Lower lobe of right lung (tissue), 2 donors: Measurements from ENCODE around the gene SLC66A1. TPM values are rescaled to one million over a fixed set of nuclear protein-coding genes. Genes with fewer than 3 reads are reported as not detected.
A peak's percentile ranks its signal among the peaks of the same experiment; 100 is the strongest.
"Not testable (repeated sequence)": the region's sequence is repeated elsewhere in the genome, so short reads cannot be mapped to it uniquely, and the experiment has no call there.

Experiments
- ATAC-seq, 2 donors: fragments of 200-7000 bp; cut with Tn5 transposase; one replicate each; pipeline ENCODE4 v1.9.1; 2020 to 2022; ENCODE audit warnings: mild to moderate bottlenecking in 2 of 2, moderate library complexity in 2 of 2
- DNase-seq: peaks from one replicate; pipeline ENCODE4 v3.0.0-alpha.2; 2020
- H3K27ac ChIP-seq: fragments of 200-600 bp; one replicate; pipeline ENCODE4 v1.8.0; 2022
- H3K27me3 ChIP-seq: fragments of 200-600 bp; one replicate; pipeline ENCODE4 v1.8.0; 2022; ENCODE audit warnings: low read depth
- H3K36me3 ChIP-seq: fragments of 200-600 bp; one replicate; pipeline ENCODE4 v1.8.0; 2022; ENCODE audit warnings: mild to moderate bottlenecking
- H3K4me1 ChIP-seq: fragments of 200-600 bp; one replicate; pipeline ENCODE4 v1.8.0; 2022
- H3K4me3 ChIP-seq: fragments of 200-600 bp; one replicate; pipeline ENCODE4 v1.8.0; 2022; ENCODE audit warnings: mild to moderate bottlenecking
- H3K9me3 ChIP-seq: fragments of 200-600 bp; one replicate; pipeline ENCODE4 v1.8.0; 2022
- intact Hi-C: fragments of 100-400 bp; cut with DNase I; formaldehyde crosslinking; loops from one replicate; pipeline ENCODE4 v1.11.0; 2022
- long read RNA-seq: library from polyadenylated mRNA; unstranded; transcript quantifications from one replicate; pipeline ENCODE4 v2.0.0, GENCODE V29; 2021
- total RNA-seq: library from RNA; stranded (reverse); fragmentation: NEBNext Ultra II Directional; extraction: Animal tissue kit (Norgen Biotek cat#: 25700); gene quantifications from one replicate; pipeline ENCODE4 v1.2.1, GENCODE V29; 2021
- TF ChIP-seq, protein P1 (sequence below): fragments of 200-600 bp; IDR thresholded peaks from one replicate; pipeline ENCODE4 v1.8.0; 2022; ENCODE audit warnings: antibody characterized with exemption, mild to moderate bottlenecking
- donor health status: DM: no; HTN: yes; CAD: no; lungs with severe emphysema.

The SLC66A1 gene, protein sequence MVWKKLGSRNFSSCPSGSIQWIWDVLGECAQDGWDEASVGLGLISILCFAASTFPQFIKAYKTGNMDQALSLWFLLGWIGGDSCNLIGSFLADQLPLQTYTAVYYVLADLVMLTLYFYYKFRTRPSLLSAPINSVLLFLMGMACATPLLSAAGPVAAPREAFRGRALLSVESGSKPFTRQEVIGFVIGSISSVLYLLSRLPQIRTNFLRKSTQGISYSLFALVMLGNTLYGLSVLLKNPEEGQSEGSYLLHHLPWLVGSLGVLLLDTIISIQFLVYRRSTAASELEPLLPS
- 15.4 TPM for total RNA-seq
- long read RNA-seq, transcript PQLC2-201 (8 exons, 2,153 nt) = minor isoform, 5 of 40 reads
- long read RNA-seq, transcript PQLC2-202 (9 exons, 1,805 nt) = major isoform, 11 of 40 reads
- long read RNA-seq, partial matches to known transcripts = 14 of 40 reads
- long read RNA-seq, other reads (novel, unspliced or antisense) = 10 of 40 reads

DNA sequence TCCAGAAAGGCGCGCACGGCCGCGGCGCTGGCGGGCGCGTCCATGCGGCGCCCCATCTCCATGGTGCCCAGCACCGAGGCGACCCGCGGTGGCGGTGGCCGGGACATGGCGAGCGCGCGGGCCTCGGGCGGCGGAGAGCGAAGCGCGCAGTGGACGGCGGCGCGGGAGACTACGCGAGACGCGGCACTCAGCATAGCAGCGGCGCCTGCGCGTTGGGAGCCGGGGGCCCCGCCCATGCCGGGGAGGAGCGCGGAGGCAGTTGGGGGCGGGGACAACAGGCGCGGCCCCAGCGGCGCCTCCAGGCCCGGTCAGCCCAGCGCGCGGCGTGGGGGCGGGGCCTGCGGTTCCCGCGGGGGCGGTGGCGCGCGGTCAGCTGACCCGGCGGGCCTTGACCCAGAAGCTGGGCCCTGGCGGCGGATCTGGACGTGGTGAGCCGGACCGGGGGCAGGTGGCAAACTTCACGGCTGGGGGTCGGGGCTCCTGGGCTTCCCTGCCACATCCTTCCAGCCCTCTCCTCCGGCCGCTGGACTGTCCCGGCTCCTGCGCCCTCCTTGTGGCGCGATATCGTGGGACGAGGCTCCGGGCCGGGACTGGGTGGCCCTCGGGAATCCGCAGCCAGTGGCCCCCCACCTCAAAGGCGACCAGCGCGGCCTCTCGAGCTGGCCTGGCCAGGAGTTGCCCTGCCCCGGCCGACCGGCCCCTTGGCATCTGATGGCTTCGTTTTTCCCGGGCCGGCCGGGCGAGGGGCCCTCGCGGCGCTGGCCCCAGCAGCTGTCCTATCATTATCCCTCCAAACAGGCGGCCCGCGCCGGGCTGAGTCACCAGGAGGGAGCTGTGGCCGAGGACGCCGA is at the start of gene SLC66A1, which contains the start of gene AKR7A2:
SLC66A1 (plus strand) TSS at position 396 of the 851 bp plus-strand sequence. CDS start 5,352 bp downstream, outside the sequence.
AKR7A2 (minus strand) TSS at position 214 of the 851 bp plus-strand sequence; CDS start at position 194, 20 bp downstream.
- peak; percentile 94 for DNase-seq
- intact Hi-C loops = no loop called here
- TF ChIP-seq, protein P1, sequence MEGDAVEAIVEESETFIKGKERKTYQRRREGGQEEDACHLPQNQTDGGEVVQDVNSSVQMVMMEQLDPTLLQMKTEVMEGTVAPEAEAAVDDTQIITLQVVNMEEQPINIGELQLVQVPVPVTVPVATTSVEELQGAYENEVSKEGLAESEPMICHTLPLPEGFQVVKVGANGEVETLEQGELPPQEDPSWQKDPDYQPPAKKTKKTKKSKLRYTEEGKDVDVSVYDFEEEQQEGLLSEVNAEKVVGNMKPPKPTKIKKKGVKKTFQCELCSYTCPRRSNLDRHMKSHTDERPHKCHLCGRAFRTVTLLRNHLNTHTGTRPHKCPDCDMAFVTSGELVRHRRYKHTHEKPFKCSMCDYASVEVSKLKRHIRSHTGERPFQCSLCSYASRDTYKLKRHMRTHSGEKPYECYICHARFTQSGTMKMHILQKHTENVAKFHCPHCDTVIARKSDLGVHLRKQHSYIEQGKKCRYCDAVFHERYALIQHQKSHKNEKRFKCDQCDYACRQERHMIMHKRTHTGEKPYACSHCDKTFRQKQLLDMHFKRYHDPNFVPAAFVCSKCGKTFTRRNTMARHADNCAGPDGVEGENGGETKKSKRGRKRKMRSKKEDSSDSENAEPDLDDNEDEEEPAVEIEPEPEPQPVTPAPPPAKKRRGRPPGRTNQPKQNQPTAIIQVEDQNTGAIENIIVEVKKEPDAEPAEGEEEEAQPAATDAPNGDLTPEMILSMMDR = no peak
- peak within 1 kb of the TSS; percentile 90 for H3K27ac ChIP-seq
- H3K36me3 ChIP-seq = peaks cover 16% of the 10 kb centered on the region
- no peaks in the 10 kb centered on the region for H3K27me3 ChIP-seq
- H3K4me3 ChIP-seq = peak within 1 kb of the TSS; percentile 95
- H3K9me3 ChIP-seq = no peaks in the 10 kb centered on the region
- H3K4me1 ChIP-seq = peaks cover 42% of the 10 kb centered on the region
- ATAC-seq = peak; percentile 98

DNA sequence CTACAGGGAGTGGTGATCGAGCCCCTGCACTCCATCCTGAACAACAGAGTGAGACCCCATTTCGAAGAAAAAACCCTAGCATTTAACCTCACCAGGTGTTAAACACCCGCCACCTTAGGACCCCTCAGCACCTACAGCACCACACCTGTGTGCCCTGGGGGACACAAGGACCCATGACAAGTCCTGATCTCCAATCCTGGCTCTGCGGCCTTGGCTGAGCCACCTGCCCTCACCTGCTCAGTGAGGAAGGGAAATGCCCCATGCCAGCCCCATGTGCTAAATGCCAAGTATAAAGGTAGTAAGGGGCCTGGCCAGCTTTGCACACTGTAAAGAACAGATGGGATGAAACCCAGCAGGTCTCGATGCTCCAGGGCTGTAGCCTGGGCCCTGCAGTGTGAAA is 49.4 kb upstream of the SLC66A1 start:
- TF ChIP-seq, protein P1 = no peak
- DNase-seq (no peak), ATAC-seq (no peak)
- Histone ChIP-seq H3K27ac (no peak overlapping the region), H3K4me3 (no peak overlapping the region), H3K27me3 (no peaks in the 10 kb centered on the region), H3K4me1 (no peaks in the 10 kb centered on the region), H3K36me3 (peaks cover 32% of the 10 kb centered on the region), H3K9me3 (no peaks in the 10 kb centered on the region)
- intact Hi-C loops = no loop called here

DNA sequence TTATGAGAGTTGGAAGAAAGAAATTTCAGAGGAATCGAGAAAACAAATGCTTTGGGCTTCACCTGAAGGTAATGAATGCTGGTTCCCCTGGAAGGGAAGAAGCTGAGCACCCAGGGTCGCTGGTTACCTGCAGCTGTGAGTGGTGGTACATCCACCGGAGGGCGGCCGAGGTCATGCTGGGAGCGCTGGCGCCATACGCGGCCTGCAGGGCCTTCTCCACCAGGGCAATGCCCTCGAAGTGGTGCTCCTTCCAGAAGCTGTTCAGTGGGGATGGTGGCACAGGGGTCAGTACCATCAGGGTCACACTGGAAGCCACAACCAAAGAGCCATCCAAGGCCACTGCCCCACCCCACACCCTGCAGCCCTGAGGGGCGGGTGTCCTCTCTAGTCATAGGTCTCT is 43.7 kb upstream of the SLC66A1 start:
- DNase-seq = no peak
- H3K9me3 ChIP-seq = no peaks in the 10 kb centered on the region
- H3K4me3 ChIP-seq = no peak overlapping the region
- H3K36me3 ChIP-seq = no peaks in the 10 kb centered on the region
- intact Hi-C loops = no loop called here
- TF ChIP-seq, protein P1 = no peak
- ATAC-seq = no peak
- peaks cover 7% of the 10 kb centered on the region for H3K27me3 ChIP-seq
- H3K27ac ChIP-seq = no peak overlapping the region
- no peaks in the 10 kb centered on the region for H3K4me1 ChIP-seq

DNA sequence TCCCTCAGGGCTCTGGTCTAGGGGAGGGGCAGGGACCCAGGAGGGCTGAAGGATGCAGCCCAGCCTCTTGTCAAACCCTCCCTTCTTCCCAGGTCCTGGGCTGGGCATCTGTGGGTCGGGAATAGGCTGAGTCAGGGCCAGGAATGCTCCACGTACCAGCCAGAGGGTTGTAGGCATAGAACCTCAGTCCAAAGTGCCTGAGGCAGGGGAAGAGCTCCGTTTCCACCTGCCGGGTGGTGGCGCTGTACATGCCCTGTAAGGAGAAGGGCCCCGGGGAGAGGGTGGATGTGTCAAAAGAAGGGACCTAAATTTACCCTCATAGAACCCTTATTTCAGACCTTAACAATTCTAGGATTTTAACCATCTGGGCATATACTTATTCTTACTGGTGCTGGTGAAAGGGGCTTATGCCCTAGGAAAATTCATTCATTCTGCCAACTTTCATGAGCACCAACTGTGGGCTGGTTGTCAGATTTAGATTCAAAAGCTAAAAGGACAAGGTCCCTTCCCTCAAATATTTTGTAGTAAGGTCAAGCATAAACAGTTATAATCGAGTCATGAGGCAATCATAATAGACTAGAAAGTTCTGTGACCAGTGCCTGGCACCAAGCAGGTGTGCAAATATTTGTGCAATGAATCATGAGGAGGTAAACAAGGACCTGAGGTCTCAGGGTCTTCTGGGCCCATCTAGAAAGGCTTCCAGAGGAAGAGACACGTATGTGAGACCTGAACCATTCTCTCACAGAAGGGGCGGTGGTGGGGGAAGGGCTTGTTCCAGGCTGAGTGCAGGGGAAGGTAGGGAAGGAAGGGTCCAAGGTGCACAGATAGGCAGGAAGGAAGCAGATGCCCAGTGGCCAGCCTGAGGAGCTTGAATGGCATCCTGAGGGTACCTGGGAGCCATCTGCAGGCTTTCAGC is 42.4 kb upstream of the SLC66A1 start:
- H3K36me3 ChIP-seq, H3K9me3 ChIP-seq, H3K27ac ChIP-seq, ATAC-seq, H3K4me1 ChIP-seq, intact Hi-C loops, H3K4me3 ChIP-seq, DNase-seq, H3K27me3 ChIP-seq: not testable (repeated sequence)

DNA sequence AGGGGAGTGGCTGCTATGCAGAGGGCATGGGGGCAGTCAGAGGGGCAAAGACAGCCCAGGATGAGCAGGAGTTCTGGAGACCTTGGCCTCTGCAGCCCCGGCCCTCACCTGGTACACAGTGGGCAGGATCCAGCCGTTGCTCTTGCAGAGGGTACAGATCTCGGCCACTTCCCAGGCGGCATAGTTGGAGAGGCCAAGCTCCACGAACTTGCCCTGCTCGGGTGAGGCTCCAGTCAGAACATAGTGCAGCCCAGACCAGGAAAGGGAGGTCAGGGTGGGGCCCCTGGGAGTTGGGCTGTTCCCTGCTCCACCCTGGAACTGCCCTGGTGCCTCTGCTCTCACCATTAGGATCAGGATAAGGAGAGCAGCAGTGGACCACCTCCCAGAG is 41.8 kb upstream of the SLC66A1 start:
- H3K36me3 ChIP-seq, ATAC-seq, H3K4me3 ChIP-seq, intact Hi-C loops, DNase-seq, H3K9me3 ChIP-seq, H3K27me3 ChIP-seq, H3K4me1 ChIP-seq, H3K27ac ChIP-seq: not testable (repeated sequence)

DNA sequence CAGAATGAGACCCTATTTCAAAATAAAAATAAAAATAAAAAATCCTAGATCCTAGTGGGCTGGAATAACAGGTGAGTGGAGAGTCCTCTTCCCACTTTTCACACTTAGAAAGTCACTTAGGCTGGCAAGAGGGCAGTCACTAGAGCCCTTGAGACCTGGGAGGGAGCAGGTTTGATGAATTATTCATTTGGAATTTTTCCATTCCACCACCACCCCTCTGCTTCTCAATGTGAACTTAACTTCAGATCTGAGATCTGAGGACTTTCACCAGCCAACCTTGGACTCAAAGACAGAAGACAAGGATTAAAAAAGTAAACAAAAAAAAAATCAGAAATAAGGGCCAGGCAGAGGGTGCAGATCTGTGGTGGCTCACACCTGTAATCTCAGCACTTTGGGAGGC is 40.1 kb upstream of the SLC66A1 start:
- no peak overlapping the region for H3K4me3 ChIP-seq
- TF ChIP-seq, protein P1 = no peak
- H3K36me3 ChIP-seq = no peaks in the 10 kb centered on the region
- H3K27me3 ChIP-seq = peaks cover 9% of the 10 kb centered on the region
- intact Hi-C loops = no loop called here
- ATAC-seq (no peak), DNase-seq (no peak)
- no peaks in the 10 kb centered on the region for H3K4me1 ChIP-seq
- H3K9me3 ChIP-seq = peaks cover 6% of the 10 kb centered on the region
- H3K27ac ChIP-seq = no peak overlapping the region
